ENCODE measurements around the gene LCE7A. TPM values are rescaled to one million over a fixed set of nuclear protein-coding genes. Genes with fewer than 3 reads are reported as not detected.
A peak's percentile ranks its signal among the peaks of the same experiment; 100 is the strongest.

The LCE7A gene
- polyA plus RNA-seq, 1 donor (not counting 4 experiments of a cell fraction or from before 2014, with no cell fraction given), result not detected

DNA sequence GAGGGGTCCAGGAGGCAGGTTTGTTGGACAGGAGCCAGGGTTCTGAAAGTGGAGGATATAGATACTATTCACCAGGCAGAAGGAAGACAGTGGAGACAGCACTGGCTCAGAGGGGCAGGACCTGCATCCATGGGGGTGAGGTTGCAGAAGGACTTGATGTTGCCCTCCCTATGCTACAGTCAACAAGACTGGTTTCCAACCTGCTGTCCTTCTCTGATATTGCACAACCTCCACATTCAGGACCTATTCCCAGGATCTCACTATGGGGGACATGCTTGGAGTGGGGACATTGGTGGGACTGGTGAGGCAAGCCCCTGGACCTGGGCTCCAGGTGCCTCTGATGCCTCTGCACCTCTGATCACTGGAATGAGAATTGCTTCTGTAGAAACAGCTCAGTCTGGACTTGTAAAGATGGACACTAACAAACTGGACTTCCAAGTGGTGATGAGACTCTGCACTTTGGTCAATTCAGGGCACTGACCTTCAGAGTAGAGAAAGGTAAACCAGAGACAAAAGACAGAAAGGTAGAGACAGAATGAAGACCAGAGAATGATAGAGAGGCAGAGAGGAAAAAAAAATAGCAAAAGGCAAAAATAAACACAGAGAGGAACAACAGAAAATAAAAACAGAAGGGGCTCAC is 19.9 kb downstream of the LCE7A start:
- H3K9me3 ChIP-seq (ENCODE audit: control insufficient read depth, low read depth, low read length), result no peaks in the 10 kb centered on the region
- TF ChIP-seq, protein P1, sequence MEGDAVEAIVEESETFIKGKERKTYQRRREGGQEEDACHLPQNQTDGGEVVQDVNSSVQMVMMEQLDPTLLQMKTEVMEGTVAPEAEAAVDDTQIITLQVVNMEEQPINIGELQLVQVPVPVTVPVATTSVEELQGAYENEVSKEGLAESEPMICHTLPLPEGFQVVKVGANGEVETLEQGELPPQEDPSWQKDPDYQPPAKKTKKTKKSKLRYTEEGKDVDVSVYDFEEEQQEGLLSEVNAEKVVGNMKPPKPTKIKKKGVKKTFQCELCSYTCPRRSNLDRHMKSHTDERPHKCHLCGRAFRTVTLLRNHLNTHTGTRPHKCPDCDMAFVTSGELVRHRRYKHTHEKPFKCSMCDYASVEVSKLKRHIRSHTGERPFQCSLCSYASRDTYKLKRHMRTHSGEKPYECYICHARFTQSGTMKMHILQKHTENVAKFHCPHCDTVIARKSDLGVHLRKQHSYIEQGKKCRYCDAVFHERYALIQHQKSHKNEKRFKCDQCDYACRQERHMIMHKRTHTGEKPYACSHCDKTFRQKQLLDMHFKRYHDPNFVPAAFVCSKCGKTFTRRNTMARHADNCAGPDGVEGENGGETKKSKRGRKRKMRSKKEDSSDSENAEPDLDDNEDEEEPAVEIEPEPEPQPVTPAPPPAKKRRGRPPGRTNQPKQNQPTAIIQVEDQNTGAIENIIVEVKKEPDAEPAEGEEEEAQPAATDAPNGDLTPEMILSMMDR (optimal IDR thresholded peaks at IDR 0.05 in 1 of 3, IDR thresholded peaks at IDR 0.05 in 1 of 3, conservative IDR thresholded peaks at IDR 0.05 in 1 of 3; ENCODE audit: extremely low read depth in 1 of 3, insufficient read depth in 2 of 3, low read length in 3 of 3), result no peak
- no peak for TF ChIP-seq EZH2 (IDR thresholded peaks at IDR 0.05; ENCODE audit: low read length)

DNA sequence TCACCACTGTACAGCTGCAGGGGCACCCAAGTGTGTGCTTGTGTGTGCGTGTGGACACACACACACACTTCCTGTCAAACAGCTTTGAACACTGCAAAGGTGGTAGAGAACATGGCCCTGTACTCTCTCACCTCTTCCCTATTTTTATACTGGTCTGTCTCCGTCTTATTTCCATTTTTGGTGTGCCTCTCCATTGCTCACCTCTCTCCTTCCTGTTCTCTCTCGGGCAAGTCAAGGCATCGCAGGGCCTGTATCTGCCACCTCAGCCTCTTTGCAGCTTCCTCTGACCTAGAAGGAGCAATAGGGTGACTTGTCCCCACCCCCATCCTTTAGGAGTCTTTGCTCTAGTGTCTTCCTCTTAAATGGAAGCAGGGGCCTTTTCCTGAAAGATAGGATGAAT is 20.5 kb downstream of the LCE7A start:
- H3K4me2 ChIP-seq (ENCODE audit: control insufficient read depth, extremely low read depth, insufficient read depth, low read depth, low read length), result peak overlapping the region; percentile 61
- H3K27me3 ChIP-seq (ENCODE audit: control insufficient read depth, extremely low read depth, insufficient read depth, low read length), result no peaks in the 10 kb centered on the region
- TF ChIP-seq EZH2 (IDR thresholded peaks at IDR 0.05; ENCODE audit: low read length), result no peak
- TF ChIP-seq, protein P1 (optimal IDR thresholded peaks at IDR 0.05 in 1 of 3, IDR thresholded peaks at IDR 0.05 in 1 of 3, conservative IDR thresholded peaks at IDR 0.05 in 1 of 3; ENCODE audit: extremely low read depth in 1 of 3, insufficient read depth in 2 of 3, low read length in 3 of 3), result no peak
- no peaks in the 10 kb centered on the region for H3K9me3 ChIP-seq (ENCODE audit: control insufficient read depth, low read depth, low read length)
- dilution Hi-C loops (cut with MboI; ENCODE audit: extremely low pct_ligation_motif_present, low sequenced_read_pairs), result no loop called here
- peak overlapping the region in 2 of 3 experiments; percentile 3 to 16 for H3K4me3 ChIP-seq (ENCODE audit: control insufficient read depth in 2 of 3, extremely low read depth in 1 of 3, insufficient read depth in 2 of 3, low read depth in 1 of 3, low read length in 3 of 3)
- no peaks in the 10 kb centered on the region for H3K79me2 ChIP-seq (ENCODE audit: control insufficient read depth, insufficient read depth, low read length)
- FAIRE-seq (peak; percentile 96), DNase-seq (ENCODE audit: low read depth, low spot score) (no peak)
- H3K36me3 ChIP-seq (ENCODE audit: control insufficient read depth in 2 of 2, extremely low read depth in 1 of 2, insufficient read depth in 2 of 2, low read length in 2 of 2), result no peaks in the 10 kb centered on the region
- peak overlapping the region; percentile 16 for H3K9ac ChIP-seq (ENCODE audit: control insufficient read depth, extremely low read depth, insufficient read depth, low read length)
- H3K27ac ChIP-seq (ENCODE audit: control insufficient read depth, insufficient read depth, low read length), result peak overlapping the region; percentile 77
- no peaks in the 10 kb centered on the region for H3K9me1 ChIP-seq (ENCODE audit: control insufficient read depth, extremely low read depth, insufficient read depth, low read length)
- peaks cover 42% of the 10 kb centered on the region for H3K4me1 ChIP-seq (ENCODE audit: control insufficient read depth, extremely low read depth, insufficient read depth, low read length)
- H2AFZ ChIP-seq (ENCODE audit: control insufficient read depth, low read length), result peak overlapping the region; percentile 83
- H4K20me1 ChIP-seq (ENCODE audit: control insufficient read depth, extremely low read depth, insufficient read depth, low read length), result no peaks in the 10 kb centered on the region

More for the DNA sequence above, 19.9 kb downstream of the LCE7A start:
- FAIRE-seq (peak; percentile 79), DNase-seq (ENCODE audit: low read depth, low spot score) (no peak)
- dilution Hi-C loops (cut with MboI; ENCODE audit: extremely low pct_ligation_motif_present, low sequenced_read_pairs), result no loop called here
- H3K27ac ChIP-seq (ENCODE audit: control insufficient read depth, insufficient read depth, low read length), result peak overlapping the region; percentile 77
- H2AFZ ChIP-seq (ENCODE audit: control insufficient read depth, low read length), result peak overlapping the region; percentile 83
- peak overlapping the region; percentile 61 for H3K4me2 ChIP-seq (ENCODE audit: control insufficient read depth, extremely low read depth, insufficient read depth, low read depth, low read length)
- H3K4me1 ChIP-seq (ENCODE audit: control insufficient read depth, extremely low read depth, insufficient read depth, low read length), result peaks cover 35% of the 10 kb centered on the region
- peak overlapping the region in 1 of 3 experiments; percentile 16 for H3K4me3 ChIP-seq (ENCODE audit: control insufficient read depth in 2 of 3, extremely low read depth in 1 of 3, insufficient read depth in 2 of 3, low read depth in 1 of 3, low read length in 3 of 3)
- no peaks in the 10 kb centered on the region for H3K36me3 ChIP-seq (ENCODE audit: control insufficient read depth in 2 of 2, extremely low read depth in 1 of 2, insufficient read depth in 2 of 2, low read length in 2 of 2)
- H3K9me1 ChIP-seq (ENCODE audit: control insufficient read depth, extremely low read depth, insufficient read depth, low read length), result no peaks in the 10 kb centered on the region
- H3K79me2 ChIP-seq (ENCODE audit: control insufficient read depth, insufficient read depth, low read length), result no peaks in the 10 kb centered on the region
- H4K20me1 ChIP-seq (ENCODE audit: control insufficient read depth, extremely low read depth, insufficient read depth, low read length), result no peaks in the 10 kb centered on the region
- no peaks in the 10 kb centered on the region for H3K27me3 ChIP-seq (ENCODE audit: control insufficient read depth, extremely low read depth, insufficient read depth, low read length)
- H3K9ac ChIP-seq (ENCODE audit: control insufficient read depth, extremely low read depth, insufficient read depth, low read length), result peak overlapping the region; percentile 16
